Astrocyte of the spinal cord (primary cell): Measurements from ENCODE around the gene RBFOX2.
A peak's percentile ranks its signal among the peaks of the same experiment; 100 is the strongest.
"Not testable (repeated sequence)": the region's sequence is repeated elsewhere in the genome, so short reads cannot be mapped to it uniquely, and the experiment has no call there.

Experiments
- DNase-seq: peaks from one replicate; pipeline ENCODE4 v3.0.0; 2011; ENCODE audit warnings: low read depth, low spot score
- H3K4me3 ChIP-seq: 2 replicates; pipeline ENCODE4 v1.5.1; 2011; ENCODE audit warnings: low read depth, mild to moderate bottlenecking, low read length, moderate library complexity
- CTCF ChIP-seq: IDR thresholded peaks from 2 replicates; pipeline ENCODE4 v1.5.1; 2012; ENCODE audit warnings: low read depth, mild to moderate bottlenecking, low read length, inconsistent platforms
- in situ Hi-C: cut with HindIII; loops from 2 replicates; pipeline ENCODE4 v1.10.0; 2017; ENCODE audit warnings: low sequenced_read_pairs

Gene RBFOX2

GRCh38 chr22:36027935-36028645, 534 bp downstream of the RBFOX2 start:
- H3K4me3 ChIP-seq = peak overlapping the region; percentile 70
- in situ Hi-C loops = no loop called here
- DNase-seq = peak; percentile 15
- TF ChIP-seq CTCF = no peak

GRCh38 chr22:36027579-36027934, 1.1 kb downstream of the RBFOX2 start:
- DNase-seq = no peak
- in situ Hi-C loops = no loop called here
- no peak for TF ChIP-seq CTCF

GRCh38 chr22:36026741-36027140, 1.9 kb downstream of the RBFOX2 start:
- peak; percentile 46 for DNase-seq
- in situ Hi-C loops = no loop called here
- H3K4me3 ChIP-seq = peak overlapping the region; percentile 70
- TF ChIP-seq CTCF = no peak

More at GRCh38 chr22:36027579-36027934, 1.1 kb downstream of the RBFOX2 start:
- H3K4me3 ChIP-seq = peak overlapping the region; percentile 70

- H3K4me3 ChIP-seq = no peak overlapping the region
- in situ Hi-C loops = no loop called here
- no peak for TF ChIP-seq CTCF
- no peak for DNase-seq
Measured at GRCh38 chr22:36022697-36023096, 5.9 kb downstream of the RBFOX2 start.

- in situ Hi-C loops = no loop called here
- no peak overlapping the region for H3K4me3 ChIP-seq
- DNase-seq = peak; percentile 67
- no peak for TF ChIP-seq CTCF
Measured at GRCh38 chr22:36022162-36022561, 6.5 kb downstream of the RBFOX2 start.

GRCh38 chr22:36021606-36022153, 6.9 kb downstream of the RBFOX2 start:
- in situ Hi-C loops = no loop called here
- H3K4me3 ChIP-seq = no peak overlapping the region
- DNase-seq = no peak
- TF ChIP-seq CTCF = no peak

GRCh38 chr22:36020865-36021264, 7.8 kb downstream of the RBFOX2 start:
- in situ Hi-C loops, H3K4me3 ChIP-seq, DNase-seq: not testable (repeated sequence)
